K562 (cell line): ENCODE data around the gene LANCL3. TPM values are rescaled to one million over a fixed set of nuclear protein-coding genes. Genes with fewer than 3 reads are reported as not detected.
A peak's percentile ranks its signal among the peaks of the same experiment; 100 is the strongest.

Experiments used
- ATAC-seq: fragments of 200-7000 bp; cut with Tn5 transposase; 3 replicates; pipeline ENCODE4 v1.9.1; 2020; ENCODE audit warnings: moderate library complexity
- BruUV-seq: library from RNA; stranded (reverse); fragments of 400-500 nt; replicated peaks from 2 replicates; lab custom pipeline; 2021; lab: Mats Ljungman, UMichigan
- CTCF ChIA-PET: fragments of 300-600 bp; formaldehyde crosslinking; extraction: SDS; loops from one replicate; lab custom pipeline; 2021; ENCODE audit warnings: low intra/inter-chr PET ratio; lab: Yijun Ruan, JAX
- POLR2A ChIA-PET: fragments of 300-600, 350-650 bp; sonication (Branson Sonifier 250); formaldehyde crosslinking; extraction: SDS; loops from one replicate; lab custom pipeline; 2021; ENCODE audit warnings: antibody characterized with exemption, inconsistent platforms; lab: Yijun Ruan, JAX
- DNase-seq, 4 experiments: peaks; one replicate each; pipeline versions ENCODE4 v3.0.0 to v3.0.0-alpha.2; 2011 to 2018; ENCODE audit warnings: low spot score in 3 of 4, mixed read lengths in 3 of 4; ENCODE audit errors: extremely low read depth in 1 of 4
- FAIRE-seq: peaks from 2 replicates; lab custom pipeline; 2011; peaks lifted over from hg19 to GRCh38; lab: Jason Lieb, UNC
- H2AFZ ChIP-seq: 2 replicates; pipeline ENCODE4 v1.6.0; 2011; ENCODE audit warnings: low read depth, low read length, control low read depth, inconsistent platforms
- H3K27ac ChIP-seq: fragments of 200-600 bp; 3 replicates; pipeline ENCODE4 v1.8.0; 2011; ENCODE audit warnings: low read depth, mild to moderate bottlenecking, control low read depth, inconsistent platforms, low read length, moderate library complexity, mixed read lengths; ENCODE audit errors: extremely low read depth
- H3K27me3 ChIP-seq, 2 experiments: fragments of 300-600 bp in 1 of 2; 2 replicates in 1 of 2; 3 replicates in 1 of 2; pipeline versions ENCODE4 v1.6.0 to v1.8.0; 2011; ENCODE audit warnings: inconsistent platforms in 2 of 2, low read length in 2 of 2, mild to moderate bottlenecking in 1 of 2, mixed read lengths in 1 of 2, moderate library complexity in 1 of 2; ENCODE audit not compliant: control insufficient read depth in 2 of 2, insufficient read depth in 2 of 2
- H3K36me3 ChIP-seq: fragments of 300-600 bp; 3 replicates; pipeline ENCODE4 v1.8.0; 2011; ENCODE audit warnings: mild to moderate bottlenecking, low read length, inconsistent platforms; ENCODE audit not compliant: control insufficient read depth, insufficient read depth
- H3K4me1 ChIP-seq, 2 experiments: fragments of 200-600 bp in 1 of 2; replicated peaks in 1 of 2; 2 replicates in 1 of 2; 3 replicates in 1 of 2; pipeline versions ENCODE4 v1.5.1 to v1.8.0; 2011; ENCODE audit warnings: inconsistent platforms in 2 of 2, low read length in 2 of 2, mild to moderate bottlenecking in 1 of 2, mixed read lengths in 1 of 2, moderate library complexity in 1 of 2; ENCODE audit not compliant: control insufficient read depth in 2 of 2, insufficient read depth in 2 of 2
- H3K4me2 ChIP-seq: 2 replicates; pipeline ENCODE4 v1.6.1; 2011; ENCODE audit warnings: low read length, control low read depth, inconsistent platforms, mixed read lengths; ENCODE audit not compliant: insufficient read depth
- H3K4me3 ChIP-seq: fragments of 200-600 bp; sonication (generic), shearing (Covaris generic); 2 replicates; pipeline ENCODE4 v1.5.1; 2016; ENCODE audit warnings: control low read depth, inconsistent platforms
- H3K79me2 ChIP-seq: fragments of 200-600 bp; 3 replicates; pipeline ENCODE4 v1.8.0; 2011; ENCODE audit warnings: low read length, inconsistent platforms; ENCODE audit not compliant: control insufficient read depth, insufficient read depth
- H3K9ac ChIP-seq, 2 experiments: 2 replicates each; pipeline versions ENCODE4 v1.6.0 to v1.6.1; 2011; ENCODE audit warnings: low read depth in 2 of 2, low read length in 2 of 2, control low read depth in 1 of 2, inconsistent platforms in 1 of 2, mild to moderate bottlenecking in 1 of 2, mixed read lengths in 1 of 2; ENCODE audit not compliant: insufficient read depth in 1 of 2
- H3K9me1 ChIP-seq: one replicate; pipeline ENCODE4 v1.6.0; 2011; ENCODE audit warnings: inconsistent platforms, mild to moderate bottlenecking, low read length, moderate library complexity; ENCODE audit not compliant: control insufficient read depth, insufficient read depth
- H3K9me3 ChIP-seq: replicated peaks from 2 replicates; pipeline ENCODE4 v1.5.1; 2011; ENCODE audit warnings: low read depth, low read length, inconsistent platforms; ENCODE audit not compliant: control insufficient read depth, insufficient read depth
- H4K20me1 ChIP-seq: replicated peaks from 2 replicates; pipeline ENCODE4 v1.6.1; 2011; ENCODE audit warnings: low read length, inconsistent platforms, mixed read lengths; ENCODE audit not compliant: control insufficient read depth, insufficient read depth
- EGR1 ChIP-seq: fragments of 450-650 bp; conservative IDR thresholded peaks from 2 replicates; pipeline ENCODE4 v1.6.1; 2017; ENCODE audit warnings: mild to moderate bottlenecking
- EP400 ChIP-seq: fragments of 450-650 bp; IDR thresholded peaks from 2 replicates; pipeline ENCODE4 v1.6.1; 2017; ENCODE audit warnings: antibody characterized with exemption, mild to moderate bottlenecking, moderate library complexity
- FUS ChIP-seq: fragments of 200-400 bp; formaldehyde crosslinking; optimal IDR thresholded peaks from 2 replicates; pipeline ENCODE3; 2017; ENCODE audit warnings: low read depth, low read length
- GABPB1 ChIP-seq: sonication (generic); formaldehyde crosslinking; IDR thresholded peaks from 2 replicates; pipeline ENCODE4 v1.8.0; 2022; ENCODE audit warnings: mild to moderate bottlenecking, missing genetic modification reagents
- HLTF ChIP-seq: fragments of 450-650 bp; IDR thresholded peaks from 2 replicates; pipeline ENCODE4 v1.6.1; 2016
- IFI16 ChIP-seq: fragments of 250-450 bp; sonication (Bioruptor Pico); IDR thresholded peaks from 2 replicates; pipeline ENCODE4 v2.1.2; 2022; ENCODE audit warnings: mild to moderate bottlenecking, inconsistent platforms
- LARP7 ChIP-seq: fragments of 450-650 bp; IDR thresholded peaks from 2 replicates; pipeline ENCODE4 v1.6.1; 2016
- PTTG1 ChIP-seq: fragments of 450-650 bp; IDR thresholded peaks from 2 replicates; pipeline ENCODE4 v1.6.1; 2016; ENCODE audit warnings: low read depth, mild to moderate bottlenecking, missing genetic modification characterization, missing compliant biosample characterization
- RCOR1 ChIP-seq, 2 experiments: IDR thresholded peaks; 2 replicates each; pipeline ENCODE4 v1.6.1; 2012; ENCODE audit warnings: low read depth in 2 of 2, low read length in 2 of 2, borderline replicate concordance in 1 of 2, improper control_type of control experiment in 1 of 2
- SMC3 ChIP-seq: conservative IDR thresholded peaks from 2 replicates; pipeline ENCODE4 v1.6.1; 2011; ENCODE audit warnings: low read depth, low read length, improper control_type of control experiment; ENCODE audit not compliant: insufficient read depth
- ZNF212 ChIP-seq: fragments of 450-650 bp; formaldehyde crosslinking; IDR thresholded peaks from 2 replicates; pipeline ENCODE4 v1.4.0; 2020; ENCODE audit warnings: mild to moderate bottlenecking
- ZNF282 ChIP-seq: sonication (generic); formaldehyde crosslinking; IDR thresholded peaks from 2 replicates; pipeline ENCODE4 v1.8.1; 2023; ENCODE audit warnings: missing genetic modification reagents
- whole genome bisulfite sequencing: fragments of 100-300 bp; shearing (Covaris generic); methylation state at CpG from one replicate; pipeline ENCODE4 v1.1.6; 2016; ENCODE audit warnings: low coverage, mixed read lengths; ENCODE audit not compliant: insufficient coverage; ENCODE audit errors: missing lambda C conversion rate; 5-methylcytosine and 5-hydroxymethylcytosine counted together
- in situ Hi-C: fragments of 300-500 bp; cut with MboI; formaldehyde crosslinking; loops from 4 replicates; pipeline ENCODE4 v1.15.0; 2018; ENCODE audit warnings: inconsistent platforms, mixed read lengths
- intact Hi-C: fragments of 100-400 bp; cut with micrococcal nuclease; formaldehyde crosslinking; loops from 2 replicates; pipeline ENCODE4 v1.14.2; 2022
- polyA plus RNA-seq, 8 experiments: library from polyadenylated mRNA; depleted of rRNA in 4 of 8; stranded (reverse) in 5 of 8; unstranded in 3 of 8; fragments of >200 nt; fragmentation: Nextera tagmentation in 2 of 8; fragmentation: Illumina TruSeq in 1 of 8; extraction: Ambion mirVana in 2 of 8; extraction: Trizol in 1 of 8; gene quantifications; 2 replicates each; pipeline versions ENCODE4 v1.2.1 to v1.2.3, GENCODE V29; 2011 to 2014; ENCODE audit warnings: inconsistent platforms in 1 of 8, missing spikeins in 1 of 8
- total RNA-seq, 7 experiments: library from RNA; depleted of rRNA in 6 of 7; stranded (reverse); fragments of >200 nt in 6 of 7; fragmentation: Illumina TruSeq in 2 of 7; extraction: Trizol in 2 of 7; gene quantifications; 2 replicates each; pipeline versions ENCODE4 v1.2.1 to v1.2.3, GENCODE V29; 2011 to 2021; ENCODE audit warnings: low replicate concordance in 1 of 7
- TF ChIP-seq, protein P1 (sequence below): fragments of 250-450 bp; sonication (Bioruptor Pico); IDR thresholded peaks from 2 replicates; pipeline ENCODE4 v1.4.0; 2020; ENCODE audit warnings: mild to moderate bottlenecking, moderate library complexity
- TF ChIP-seq, protein P2 (sequence below): sonication (generic); formaldehyde crosslinking; IDR thresholded peaks from 2 replicates; pipeline ENCODE4 v1.8.1; 2023; ENCODE audit warnings: mild to moderate bottlenecking, missing genetic modification reagents, moderate library complexity
- TF ChIP-seq, protein P3 (sequence below): fragments of 450-650 bp; formaldehyde crosslinking; IDR thresholded peaks from 2 replicates; pipeline ENCODE4 v1.4.0; 2020; ENCODE audit warnings: mild to moderate bottlenecking, moderate library complexity

Gene LANCL3
- total and polyA plus RNA-seq, 9 of the 15 experiments (the other 6 are each of a cell fraction or from before 2014, with no cell fraction given): 0.41 to 1.5 (median 0.58) TPM

DNA sequence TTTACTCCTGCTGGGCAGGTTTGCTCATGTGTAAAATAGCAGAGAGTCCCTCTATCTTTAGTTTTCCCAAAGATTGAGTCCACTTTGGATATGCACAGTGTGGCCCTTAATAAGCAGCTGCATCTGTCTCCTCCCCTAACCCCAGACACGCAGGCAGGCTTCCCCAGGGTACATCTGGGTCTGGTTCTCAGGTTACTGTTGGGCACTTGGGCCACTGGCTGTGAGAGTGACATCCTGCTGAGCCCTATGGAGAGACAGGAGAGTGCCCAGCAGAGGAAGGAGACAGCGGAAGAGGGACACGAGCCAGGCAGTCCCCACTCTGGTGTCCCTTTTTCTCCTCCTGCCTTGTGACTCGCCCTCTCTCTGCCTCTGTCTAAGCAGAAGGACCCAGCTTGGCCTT is 130.1 kb downstream of the LANCL3 start:
- in situ Hi-C loops: no loop called here
- DNase-seq: no peak
- Histone ChIP-seq H3K36me3 (peaks cover 9% of the 10 kb centered on the region; the same call in 1 of the 3 replicates), H3K27me3 (no peaks in the 10 kb centered on the region), H4K20me1 (no peaks in the 10 kb centered on the region), H2AFZ (no peak overlapping the region), H3K27ac (no peak overlapping the region), H3K4me3 (no peak overlapping the region), H3K9me1 (no peaks in the 10 kb centered on the region), H3K9me3 (no peaks in the 10 kb centered on the region), H3K4me1 (no peaks in the 10 kb centered on the region; a peak in 1 of 5 replicates), H3K4me2 (no peak overlapping the region), H3K9ac (0 out of 4 replicates have a peak overlapping the region, but pooled peaks of 1 of the 2 experiments have one; percentile 16), H3K79me2 (peaks cover 3% of the 10 kb centered on the region; the same call in 1 of the 3 replicates)
- FAIRE-seq: no peak
- intact Hi-C loops: no loop called here
- ATAC-seq: no peak
- WGBS: 78% methylated on average over 1 of the region's 4 CpGs
- BruUV-seq: no TSS peak
- ChIA-PET POLR2A (interaction anchor here (0.8 to 1.9 kb wide), 2 partner anchors 14 to 90 kb away, joined by 3 to 6 read pairs; no protein-coding TSS in a partner anchor), CTCF (no interaction called here)
- TF ChIP-seq IFI16 (CRISPR knock-in tag) (no peak), ZNF282 (CRISPR knock-in tag) (no peak), EP400 (no peak), FUS (no peak), ZNF212 (CRISPR knock-in tag) (no peak), LARP7 (no peak), PTTG1 (no peak), HLTF (no peak), SMC3 (no peak), GABPB1 (CRISPR knock-in tag) (no peak), EGR1 (no peak), RCOR1 (IDR thresholded peaks at IDR 0.05; ENCODE audit: borderline replicate concordance in 1 of 2, low read depth in 2 of 2, low read length in 2 of 2) (no peak)
- TF ChIP-seq, protein P1, sequence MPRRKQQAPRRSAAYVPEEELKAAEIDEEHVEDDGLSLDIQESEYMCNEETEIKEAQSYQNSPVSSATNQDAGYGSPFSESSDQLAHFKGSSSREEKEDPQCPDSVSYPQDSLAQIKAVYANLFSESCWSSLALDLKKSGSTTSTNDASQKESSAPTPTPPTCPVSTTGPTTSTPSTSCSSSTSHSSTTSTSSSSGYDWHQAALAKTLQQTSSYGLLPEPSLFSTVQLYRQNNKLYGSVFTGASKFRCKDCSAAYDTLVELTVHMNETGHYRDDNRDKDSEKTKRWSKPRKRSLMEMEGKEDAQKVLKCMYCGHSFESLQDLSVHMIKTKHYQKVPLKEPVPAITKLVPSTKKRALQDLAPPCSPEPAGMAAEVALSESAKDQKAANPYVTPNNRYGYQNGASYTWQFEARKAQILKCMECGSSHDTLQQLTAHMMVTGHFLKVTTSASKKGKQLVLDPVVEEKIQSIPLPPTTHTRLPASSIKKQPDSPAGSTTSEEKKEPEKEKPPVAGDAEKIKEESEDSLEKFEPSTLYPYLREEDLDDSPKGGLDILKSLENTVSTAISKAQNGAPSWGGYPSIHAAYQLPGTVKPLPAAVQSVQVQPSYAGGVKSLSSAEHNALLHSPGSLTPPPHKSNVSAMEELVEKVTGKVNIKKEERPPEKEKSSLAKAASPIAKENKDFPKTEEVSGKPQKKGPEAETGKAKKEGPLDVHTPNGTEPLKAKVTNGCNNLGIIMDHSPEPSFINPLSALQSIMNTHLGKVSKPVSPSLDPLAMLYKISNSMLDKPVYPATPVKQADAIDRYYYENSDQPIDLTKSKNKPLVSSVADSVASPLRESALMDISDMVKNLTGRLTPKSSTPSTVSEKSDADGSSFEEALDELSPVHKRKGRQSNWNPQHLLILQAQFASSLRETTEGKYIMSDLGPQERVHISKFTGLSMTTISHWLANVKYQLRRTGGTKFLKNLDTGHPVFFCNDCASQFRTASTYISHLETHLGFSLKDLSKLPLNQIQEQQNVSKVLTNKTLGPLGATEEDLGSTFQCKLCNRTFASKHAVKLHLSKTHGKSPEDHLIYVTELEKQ (CRISPR knock-in tag): no peak
- TF ChIP-seq, protein P2, sequence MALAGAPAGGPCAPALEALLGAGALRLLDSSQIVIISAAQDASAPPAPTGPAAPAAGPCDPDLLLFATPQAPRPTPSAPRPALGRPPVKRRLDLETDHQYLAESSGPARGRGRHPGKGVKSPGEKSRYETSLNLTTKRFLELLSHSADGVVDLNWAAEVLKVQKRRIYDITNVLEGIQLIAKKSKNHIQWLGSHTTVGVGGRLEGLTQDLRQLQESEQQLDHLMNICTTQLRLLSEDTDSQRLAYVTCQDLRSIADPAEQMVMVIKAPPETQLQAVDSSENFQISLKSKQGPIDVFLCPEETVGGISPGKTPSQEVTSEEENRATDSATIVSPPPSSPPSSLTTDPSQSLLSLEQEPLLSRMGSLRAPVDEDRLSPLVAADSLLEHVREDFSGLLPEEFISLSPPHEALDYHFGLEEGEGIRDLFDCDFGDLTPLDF (CRISPR knock-in tag): no peak
- TF ChIP-seq, protein P3, sequence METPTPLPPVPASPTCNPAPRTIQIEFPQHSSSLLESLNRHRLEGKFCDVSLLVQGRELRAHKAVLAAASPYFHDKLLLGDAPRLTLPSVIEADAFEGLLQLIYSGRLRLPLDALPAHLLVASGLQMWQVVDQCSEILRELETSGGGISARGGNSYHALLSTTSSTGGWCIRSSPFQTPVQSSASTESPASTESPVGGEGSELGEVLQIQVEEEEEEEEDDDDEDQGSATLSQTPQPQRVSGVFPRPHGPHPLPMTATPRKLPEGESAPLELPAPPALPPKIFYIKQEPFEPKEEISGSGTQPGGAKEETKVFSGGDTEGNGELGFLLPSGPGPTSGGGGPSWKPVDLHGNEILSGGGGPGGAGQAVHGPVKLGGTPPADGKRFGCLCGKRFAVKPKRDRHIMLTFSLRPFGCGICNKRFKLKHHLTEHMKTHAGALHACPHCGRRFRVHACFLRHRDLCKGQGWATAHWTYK (CRISPR knock-in tag): no peak
